ENCODE measurements around the gene SSC4D. TPM values are rescaled to one million over a fixed set of nuclear protein-coding genes. Genes with fewer than 3 reads are reported as not detected.
"Not testable (repeated sequence)": the region's sequence is repeated elsewhere in the genome, so short reads cannot be mapped to it uniquely, and the experiment has no call there.

The SSC4D gene
- total and polyA plus RNA-seq, 2 donors, result 0.71 to 0.96 TPM

DNA sequence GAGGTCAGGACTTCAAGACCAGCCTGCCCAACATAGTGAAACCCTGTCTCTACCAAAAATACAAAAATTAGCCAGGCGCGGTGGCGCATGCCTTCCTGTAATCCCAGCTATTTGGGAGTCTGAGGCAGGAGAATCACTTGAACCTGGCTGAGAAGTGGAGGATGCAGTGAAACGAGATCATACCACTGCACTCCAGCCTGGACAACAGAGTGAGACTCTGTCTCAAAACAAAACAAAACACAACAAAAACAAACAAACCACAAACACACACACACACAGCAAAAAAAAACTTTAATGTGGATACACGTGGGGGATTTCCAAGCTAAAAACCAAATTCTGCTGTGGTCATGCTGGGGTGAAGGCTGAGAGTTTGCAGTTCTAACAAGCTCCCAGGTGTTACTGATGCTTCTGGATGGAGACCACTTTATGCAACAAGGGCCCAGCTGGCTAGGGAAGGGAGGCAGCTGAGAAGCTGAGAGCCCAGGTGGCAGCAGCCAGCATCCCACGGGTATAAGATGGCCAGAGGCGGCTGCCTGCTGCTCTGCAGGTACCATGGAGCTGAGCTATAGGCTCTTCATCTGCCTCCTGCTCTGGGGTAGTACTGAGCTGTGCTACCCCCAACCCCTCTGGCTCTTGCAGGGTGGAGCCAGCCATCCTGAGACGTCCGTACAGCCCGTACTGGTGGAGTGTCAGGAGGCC lies 15.1 kb upstream of the SSC4D start, which contains the start of gene ZP3:
TSS of gene ZP3 (plus strand) at position 538 of the 699 bp plus-strand sequence. CDS start at position 553, 15 bp downstream.
- H3K4me3 ChIP-seq (ENCODE audit: low read length in 2 of 2), result no peak within 1 kb of the TSS
- WGBS, result 82% methylated on average over 10 of the region's 10 CpGs
- no peaks in the 10 kb centered on the region for H3K36me3 ChIP-seq (ENCODE audit: control insufficient read depth in 2 of 2, insufficient read depth in 2 of 2, low read length in 1 of 2)
- H3K27ac ChIP-seq (ENCODE audit: low read depth in 1 of 2, low read length in 1 of 2), result no peak within 1 kb of the TSS
- peaks cover 0 to 3% of the 10 kb centered on the region in 2 donors for H3K27me3 ChIP-seq (ENCODE audit: control insufficient read depth in 2 of 2, insufficient read depth in 1 of 2, low read length in 1 of 2)
- H3K9me3 ChIP-seq (ENCODE audit: control insufficient read depth in 2 of 2, insufficient read depth in 1 of 2, low read length in 1 of 2), result no peaks in the 10 kb centered on the region
- peaks cover 0 to 11% of the 10 kb centered on the region in 2 donors for H3K4me1 ChIP-seq (ENCODE audit: control insufficient read depth in 2 of 2, insufficient read depth in 2 of 2, low read length in 2 of 2)
- peak in 3 of 9 donors; percentile 6 to 36 (median 13) for DNase-seq (ENCODE audit: low read depth in 6 of 9, low spot score in 9 of 9)

DNA sequence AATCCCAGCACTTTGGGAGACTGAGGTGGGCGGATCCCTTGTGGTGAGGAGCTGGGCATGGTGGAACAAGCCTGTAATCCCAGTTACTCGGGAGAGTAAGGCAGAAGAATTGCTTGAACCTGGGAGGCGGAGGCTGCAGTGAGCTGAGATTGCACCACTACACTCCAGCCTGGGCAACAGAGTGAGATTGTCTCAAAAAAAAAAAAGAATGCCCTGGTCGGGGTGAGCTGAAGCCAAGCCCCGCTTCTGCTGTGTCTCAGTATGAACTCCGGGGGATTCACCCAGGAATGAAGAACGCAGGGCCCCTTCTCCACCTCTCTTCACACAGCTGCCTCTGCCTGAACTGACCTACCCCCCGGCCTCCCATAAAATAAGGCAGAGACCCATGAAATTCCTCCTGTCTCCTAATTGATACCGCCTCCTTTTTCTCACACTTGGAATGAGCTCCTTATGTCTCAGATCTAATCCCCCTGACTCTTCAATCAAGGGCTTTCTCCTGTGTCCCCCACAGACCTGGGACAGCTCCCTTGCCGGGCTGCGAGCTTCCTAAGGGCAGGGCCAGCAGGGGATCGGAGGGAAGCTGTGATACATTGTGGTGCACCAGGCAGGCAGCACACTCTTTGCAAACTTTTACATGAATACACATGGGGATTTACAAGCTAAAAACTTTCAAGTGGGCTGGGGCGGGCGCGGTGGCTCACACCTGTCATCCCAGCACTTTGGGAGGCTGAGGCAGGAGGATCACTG lies 14.3 kb upstream of the SSC4D start:
- Histone ChIP-seq H3K27ac (ENCODE audit: low read depth in 1 of 2, low read length in 1 of 2) (no peak overlapping the region), H3K4me3 (ENCODE audit: low read length in 2 of 2) (no peak overlapping the region), H3K36me3 (ENCODE audit: control insufficient read depth in 2 of 2, insufficient read depth in 2 of 2, low read length in 1 of 2) (no peaks in the 10 kb centered on the region), H3K4me1 (ENCODE audit: control insufficient read depth in 2 of 2, insufficient read depth in 2 of 2, low read length in 2 of 2) (peaks cover 0 to 11% of the 10 kb centered on the region in 2 donors), H3K9me3 (ENCODE audit: control insufficient read depth in 2 of 2, insufficient read depth in 1 of 2, low read length in 1 of 2) (no peaks in the 10 kb centered on the region), H3K27me3 (ENCODE audit: control insufficient read depth in 2 of 2, insufficient read depth in 1 of 2, low read length in 1 of 2) (peaks cover 0 to 3% of the 10 kb centered on the region in 2 donors)
- DNase-seq (ENCODE audit: low read depth in 6 of 9, low spot score in 9 of 9), result no peak
- WGBS, result 94% methylated on average over 15 of the region's 15 CpGs

- not testable (repeated sequence) for H3K9me3 ChIP-seq (ENCODE audit: control insufficient read depth in 2 of 2, insufficient read depth in 1 of 2, low read length in 1 of 2); H3K4me3 ChIP-seq (ENCODE audit: low read length in 2 of 2); H3K27me3 ChIP-seq (ENCODE audit: control insufficient read depth in 2 of 2, insufficient read depth in 1 of 2, low read length in 1 of 2); H3K36me3 ChIP-seq (ENCODE audit: control insufficient read depth in 2 of 2, insufficient read depth in 2 of 2, low read length in 1 of 2); H3K27ac ChIP-seq (ENCODE audit: low read depth in 1 of 2, low read length in 1 of 2); DNase-seq (ENCODE audit: low read depth in 6 of 9, low spot score in 9 of 9)
- peaks cover 0 to 11% of the 10 kb centered on the region in 2 donors for H3K4me1 ChIP-seq (ENCODE audit: control insufficient read depth in 2 of 2, insufficient read depth in 2 of 2, low read length in 2 of 2)
- 91% methylated on average over 6 of the region's 6 CpGs for WGBS
Measured at GRCh38 chr7:76421097-76421496, 11.6 kb upstream of the SSC4D start.

DNA sequence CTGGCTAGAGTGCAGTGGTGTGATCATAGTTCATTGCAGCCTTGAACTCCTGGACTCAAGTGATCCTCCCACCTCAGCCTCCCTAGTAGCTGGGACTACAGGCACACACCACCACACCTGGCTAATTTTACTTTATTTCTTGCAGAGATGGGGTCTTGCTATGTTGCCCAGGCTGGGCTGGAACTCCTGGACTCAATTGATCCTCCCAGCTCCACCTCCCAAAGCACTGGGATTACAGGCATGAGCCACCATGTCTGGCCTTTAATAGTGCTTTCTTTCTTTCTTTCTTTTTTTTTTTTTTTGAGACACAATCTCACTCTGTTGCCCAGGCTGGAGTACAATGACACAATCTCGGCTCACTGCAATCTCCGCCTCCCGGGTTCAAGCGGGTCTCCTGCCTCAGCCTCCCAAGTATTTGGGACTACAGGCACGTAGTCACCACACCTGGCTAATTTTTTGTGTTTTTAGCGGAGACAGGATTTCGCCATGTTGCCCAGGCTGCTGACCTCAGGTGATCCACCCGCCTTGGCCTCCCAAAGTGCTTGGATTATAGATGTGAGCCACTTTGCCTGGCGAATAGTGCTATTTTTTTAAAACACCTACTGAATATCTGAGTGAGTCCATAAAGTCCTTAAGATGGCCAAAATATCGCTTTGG lies 8.3 kb upstream of the SSC4D start:
- not testable (repeated sequence) for H3K4me3 ChIP-seq (ENCODE audit: low read length in 2 of 2); DNase-seq (ENCODE audit: low read depth in 6 of 9, low spot score in 9 of 9)
- 97% methylated on average over 10 of the region's 10 CpGs for WGBS

DNA sequence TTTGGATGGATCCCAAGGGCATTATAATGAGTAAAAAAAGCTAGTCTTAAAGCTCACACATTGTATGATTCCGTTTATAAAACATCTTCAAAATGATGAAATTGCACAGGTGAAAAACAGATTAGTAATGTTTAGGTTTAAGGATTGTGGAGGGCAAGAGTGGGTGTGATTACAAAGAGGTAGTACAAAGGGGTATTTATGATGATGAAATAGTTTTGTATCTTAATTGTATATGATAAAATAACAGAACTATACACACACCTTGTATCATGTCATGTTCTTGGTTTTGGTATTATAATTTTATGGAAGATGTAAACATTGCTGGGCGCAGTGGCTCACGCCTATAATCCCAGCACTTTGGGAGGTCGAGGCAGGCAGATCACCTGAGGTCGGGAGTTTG lies 2.8 kb upstream of the SSC4D start:
- Histone ChIP-seq H3K27me3 (ENCODE audit: control insufficient read depth in 2 of 2, insufficient read depth in 1 of 2, low read length in 1 of 2) (no peaks in the 10 kb centered on the region), H3K27ac (ENCODE audit: low read depth in 1 of 2, low read length in 1 of 2) (no peak overlapping the region), H3K36me3 (ENCODE audit: control insufficient read depth in 2 of 2, insufficient read depth in 2 of 2, low read length in 1 of 2) (no peaks in the 10 kb centered on the region), H3K4me3 (ENCODE audit: low read length in 2 of 2) (no peak overlapping the region), H3K9me3 (ENCODE audit: control insufficient read depth in 2 of 2, insufficient read depth in 1 of 2, low read length in 1 of 2) (no peaks in the 10 kb centered on the region), H3K4me1 (ENCODE audit: control insufficient read depth in 2 of 2, insufficient read depth in 2 of 2, low read length in 2 of 2) (no peaks in the 10 kb centered on the region)
- DNase-seq (ENCODE audit: low read depth in 6 of 9, low spot score in 9 of 9), result no peak
- 95% methylated on average over 5 of the region's 5 CpGs for WGBS

More for the DNA sequence above, 8.3 kb upstream of the SSC4D start:
- not testable (repeated sequence) for H3K36me3 ChIP-seq (ENCODE audit: control insufficient read depth in 2 of 2, insufficient read depth in 2 of 2, low read length in 1 of 2); H3K27me3 ChIP-seq (ENCODE audit: control insufficient read depth in 2 of 2, insufficient read depth in 1 of 2, low read length in 1 of 2); H3K9me3 ChIP-seq (ENCODE audit: control insufficient read depth in 2 of 2, insufficient read depth in 1 of 2, low read length in 1 of 2); H3K27ac ChIP-seq (ENCODE audit: low read depth in 1 of 2, low read length in 1 of 2); H3K4me1 ChIP-seq (ENCODE audit: control insufficient read depth in 2 of 2, insufficient read depth in 2 of 2, low read length in 2 of 2)

DNA sequence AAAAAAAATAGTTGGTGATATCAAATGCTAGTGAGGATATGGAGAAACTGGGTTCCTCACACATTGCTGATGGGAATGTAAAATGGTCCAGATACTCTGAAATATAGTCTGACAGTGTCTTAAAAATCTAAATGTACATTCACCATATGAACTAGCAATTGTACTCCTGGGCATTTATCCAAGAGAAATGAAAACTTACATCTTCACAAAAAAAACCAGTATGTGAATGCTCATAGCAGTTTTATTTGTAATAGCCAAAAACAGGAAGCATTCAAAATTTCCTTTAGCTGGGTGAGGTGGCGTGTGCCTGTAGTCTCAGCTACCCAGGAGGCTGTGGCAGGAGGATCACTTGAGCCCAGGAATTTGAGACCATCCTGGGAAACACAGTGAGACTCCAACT lies 2.1 kb upstream of the SSC4D start:
- H3K27ac ChIP-seq (ENCODE audit: low read depth in 1 of 2, low read length in 1 of 2), result no peak overlapping the region
- no peaks in the 10 kb centered on the region for H3K9me3 ChIP-seq (ENCODE audit: control insufficient read depth in 2 of 2, insufficient read depth in 1 of 2, low read length in 1 of 2)
- no peaks in the 10 kb centered on the region for H3K4me1 ChIP-seq (ENCODE audit: control insufficient read depth in 2 of 2, insufficient read depth in 2 of 2, low read length in 2 of 2)
- H3K4me3 ChIP-seq (ENCODE audit: low read length in 2 of 2), result no peak overlapping the region
- no peaks in the 10 kb centered on the region for H3K27me3 ChIP-seq (ENCODE audit: control insufficient read depth in 2 of 2, insufficient read depth in 1 of 2, low read length in 1 of 2)
- no peak for DNase-seq (ENCODE audit: low read depth in 6 of 9, low spot score in 9 of 9)
- no peaks in the 10 kb centered on the region for H3K36me3 ChIP-seq (ENCODE audit: control insufficient read depth in 2 of 2, insufficient read depth in 2 of 2, low read length in 1 of 2)
- WGBS, result 84% methylated on average over 1 of the region's 1 CpG

DNA sequence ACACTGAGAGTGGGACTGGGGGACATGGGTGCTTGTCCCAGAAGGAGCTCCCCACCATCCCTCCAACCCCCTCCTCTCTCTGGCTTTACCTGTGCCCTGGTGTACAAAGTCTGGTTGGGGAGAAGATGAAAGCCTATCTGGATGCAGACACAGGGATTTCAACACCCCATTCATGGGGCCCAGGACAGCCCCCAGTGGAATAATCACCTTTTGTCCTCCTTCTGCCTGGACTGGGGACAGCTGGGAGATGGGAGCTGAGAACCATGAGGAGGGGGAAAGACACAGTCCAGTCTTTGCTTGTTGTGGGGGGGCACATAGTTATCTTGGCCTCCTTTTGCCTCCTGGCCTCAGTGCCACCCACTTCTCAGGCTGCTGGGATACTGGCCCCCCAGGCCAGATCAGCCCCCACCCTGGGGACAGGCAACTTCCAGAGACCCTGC lies 1.4 kb downstream of the SSC4D start:
- H3K27me3 ChIP-seq (ENCODE audit: control insufficient read depth in 2 of 2, insufficient read depth in 1 of 2, low read length in 1 of 2), result no peaks in the 10 kb centered on the region
- H3K27ac ChIP-seq (ENCODE audit: low read depth in 1 of 2, low read length in 1 of 2), result no peak overlapping the region
- no peaks in the 10 kb centered on the region for H3K36me3 ChIP-seq (ENCODE audit: control insufficient read depth in 2 of 2, insufficient read depth in 2 of 2, low read length in 1 of 2)
- H3K9me3 ChIP-seq (ENCODE audit: control insufficient read depth in 2 of 2, insufficient read depth in 1 of 2, low read length in 1 of 2), result no peaks in the 10 kb centered on the region
- H3K4me1 ChIP-seq (ENCODE audit: control insufficient read depth in 2 of 2, insufficient read depth in 2 of 2, low read length in 2 of 2), result no peaks in the 10 kb centered on the region
- DNase-seq (ENCODE audit: low read depth in 6 of 9, low spot score in 9 of 9), result no peak
- H3K4me3 ChIP-seq (ENCODE audit: low read length in 2 of 2), result no peak overlapping the region

- H3K27ac ChIP-seq (ENCODE audit: low read depth in 1 of 2, low read length in 1 of 2), result no peak overlapping the region
- H3K36me3 ChIP-seq (ENCODE audit: control insufficient read depth in 2 of 2, insufficient read depth in 2 of 2, low read length in 1 of 2), result no peaks in the 10 kb centered on the region
- H3K4me3 ChIP-seq (ENCODE audit: low read length in 2 of 2), result no peak overlapping the region
- H3K4me1 ChIP-seq (ENCODE audit: control insufficient read depth in 2 of 2, insufficient read depth in 2 of 2, low read length in 2 of 2), result no peaks in the 10 kb centered on the region
- H3K27me3 ChIP-seq (ENCODE audit: control insufficient read depth in 2 of 2, insufficient read depth in 1 of 2, low read length in 1 of 2), result no peaks in the 10 kb centered on the region
- WGBS, result 94% methylated on average over 4 of the region's 4 CpGs
- no peak for DNase-seq (ENCODE audit: low read depth in 6 of 9, low spot score in 9 of 9)
- H3K9me3 ChIP-seq (ENCODE audit: control insufficient read depth in 2 of 2, insufficient read depth in 1 of 2, low read length in 1 of 2), result no peaks in the 10 kb centered on the region
Measured at GRCh38 chr7:76407718-76408117, 1.8 kb downstream of the SSC4D start.

DNA sequence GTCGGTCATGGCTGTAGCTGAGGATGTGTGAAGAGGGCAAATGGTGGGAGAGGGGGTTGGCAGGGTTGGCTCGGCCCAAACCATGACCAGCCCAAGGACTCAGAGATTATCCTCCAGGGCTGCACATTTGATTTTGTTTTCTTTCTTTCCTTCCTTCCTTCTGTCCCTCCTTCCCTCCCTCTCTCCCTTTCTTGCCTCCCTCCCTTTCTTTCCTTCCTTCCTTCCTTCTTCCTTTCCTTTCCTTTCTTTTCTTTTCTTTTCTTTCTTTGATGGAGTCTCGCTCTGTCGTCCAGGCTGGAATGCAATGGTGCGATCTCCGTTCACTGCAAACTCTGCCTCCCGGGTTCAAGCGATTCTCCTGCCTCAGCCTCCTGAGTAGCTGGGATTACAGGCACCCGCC lies 3.8 kb downstream of the SSC4D start:
- DNase-seq (ENCODE audit: low read depth in 6 of 9, low spot score in 9 of 9), result no peak
- Histone ChIP-seq H3K9me3 (ENCODE audit: control insufficient read depth in 2 of 2, insufficient read depth in 1 of 2, low read length in 1 of 2) (no peaks in the 10 kb centered on the region), H3K4me1 (ENCODE audit: control insufficient read depth in 2 of 2, insufficient read depth in 2 of 2, low read length in 2 of 2) (no peaks in the 10 kb centered on the region), H3K36me3 (ENCODE audit: control insufficient read depth in 2 of 2, insufficient read depth in 2 of 2, low read length in 1 of 2) (no peaks in the 10 kb centered on the region), H3K4me3 (ENCODE audit: low read length in 2 of 2) (no peak overlapping the region), H3K27me3 (ENCODE audit: control insufficient read depth in 2 of 2, insufficient read depth in 1 of 2, low read length in 1 of 2) (no peaks in the 10 kb centered on the region), H3K27ac (ENCODE audit: low read depth in 1 of 2, low read length in 1 of 2) (no peak overlapping the region)
- WGBS, result 95% methylated on average over 9 of the region's 9 CpGs

All from thymus (tissue), 11 donors.